ENCODE results near the gene RASD2.
A peak's percentile ranks its signal among the peaks of the same experiment; 100 is the strongest.

The RASD2 gene

DNA sequence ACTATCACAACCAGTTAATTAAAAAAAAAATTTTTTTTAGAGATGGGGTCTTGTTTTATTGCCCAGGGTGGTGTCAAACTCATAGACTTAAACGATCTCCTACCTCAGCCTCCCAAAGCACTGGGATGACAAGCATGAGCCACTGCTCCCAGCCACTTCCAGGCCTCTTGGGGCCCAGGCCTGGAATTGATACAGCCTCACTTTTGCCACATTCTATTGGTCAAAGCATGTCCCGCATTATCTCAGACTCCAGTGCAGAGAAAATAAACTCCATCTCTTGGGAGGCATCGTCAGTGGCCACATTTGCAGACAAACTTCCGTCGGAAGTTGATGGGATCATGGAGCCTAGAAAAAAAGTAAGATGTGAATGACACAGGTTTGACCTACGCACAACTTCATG lies 9.4 kb upstream of the RASD2 start:
- no peaks in the 10 kb centered on the region for H3K36me3 ChIP-seq (ENCODE audit: control insufficient read depth in 1 of 2, insufficient read depth in 2 of 2, low read depth in 1 of 2, low read length in 2 of 2)
- no peak overlapping the region for H3K14ac ChIP-seq (ENCODE audit: low read length in 2 of 2)
- 89% methylated on average over 6 of the region's 6 CpGs for WGBS
- no peak overlapping the region for H2BK120ac ChIP-seq (ENCODE audit: low read depth, low read length)
- no peak overlapping the region for H3K23ac ChIP-seq (ENCODE audit: low read length in 2 of 2)
- peaks cover 10 to 31% of the 10 kb centered on the region in 2 experiments for H3K27me3 ChIP-seq (ENCODE audit: control insufficient read depth in 1 of 2, insufficient read depth in 1 of 2, low read length in 2 of 2)
- no peak overlapping the region for H2AFZ ChIP-seq (ENCODE audit: low read depth, low read length)
- no peak overlapping the region for H3K9ac ChIP-seq (ENCODE audit: low read length)
- no peaks in the 10 kb centered on the region for H3K4me1 ChIP-seq (ENCODE audit: control insufficient read depth, insufficient read depth, low read depth, low read length)
- no peak overlapping the region for H4K91ac ChIP-seq (ENCODE audit: low read length)
- no peak overlapping the region for H3K27ac ChIP-seq (ENCODE audit: low read length, poor library complexity, severe bottlenecking)
- H2AK5ac ChIP-seq (ENCODE audit: low read length, severe bottlenecking), result no peak overlapping the region
- H3K79me1 ChIP-seq (replicated peaks; ENCODE audit: low read length, poor library complexity, severe bottlenecking), result no peaks in the 10 kb centered on the region
- H3K9me3 ChIP-seq (ENCODE audit: control insufficient read depth, low read length), result peaks cover 4% of the 10 kb centered on the region
- H3K4ac ChIP-seq (ENCODE audit: low read depth in 1 of 2, low read length in 2 of 2), result no peak overlapping the region
- no peak overlapping the region for H2BK15ac ChIP-seq (ENCODE audit: low read depth, poor library complexity, severe bottlenecking)
- H2BK12ac ChIP-seq (ENCODE audit: low read length in 2 of 2), result no peak overlapping the region
- no peak overlapping the region for H2BK5ac ChIP-seq (ENCODE audit: low read depth, low read length, poor library complexity, severe bottlenecking)
- DNase-seq, result no peak
- H3K4me2 ChIP-seq (ENCODE audit: low read length, poor library complexity, severe bottlenecking), result no peak overlapping the region
- no peak overlapping the region for H3K18ac ChIP-seq (ENCODE audit: low read depth in 1 of 2, low read length in 2 of 2)
- no peak overlapping the region for H3K4me3 ChIP-seq (ENCODE audit: insufficient read depth in 1 of 2, low read depth in 1 of 2, low read length in 2 of 2)
- H4K8ac ChIP-seq (ENCODE audit: low read length), result no peak overlapping the region

DNA sequence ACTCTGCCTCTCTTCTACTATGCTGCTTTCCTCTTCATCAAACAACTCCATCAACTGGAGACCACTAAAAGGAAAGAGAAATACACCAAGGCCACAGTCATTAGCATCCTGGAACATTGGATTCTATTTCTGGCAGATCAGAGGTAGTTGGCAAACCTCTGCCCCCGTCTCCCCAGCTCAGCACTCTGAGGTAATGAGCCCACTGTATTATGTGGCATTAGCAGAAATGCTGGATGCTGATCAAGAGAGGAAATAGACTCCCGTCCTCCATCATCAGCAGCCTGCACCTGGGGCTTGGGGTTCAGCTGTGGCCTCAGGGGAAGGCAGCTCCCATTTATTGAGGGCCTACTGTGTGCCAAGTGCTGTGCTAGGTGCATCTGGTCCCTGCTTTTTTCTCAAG lies 9.0 kb upstream of the RASD2 start:
- Histone ChIP-seq H3K9ac (ENCODE audit: low read length) (no peak overlapping the region), H3K27ac (ENCODE audit: low read length, poor library complexity, severe bottlenecking) (no peak overlapping the region), H3K18ac (ENCODE audit: low read depth in 1 of 2, low read length in 2 of 2) (no peak overlapping the region), H4K8ac (ENCODE audit: low read length) (no peak overlapping the region), H3K4me3 (ENCODE audit: insufficient read depth in 1 of 2, low read depth in 1 of 2, low read length in 2 of 2) (no peak overlapping the region), H2BK120ac (ENCODE audit: low read depth, low read length) (no peak overlapping the region), H2BK15ac (ENCODE audit: low read depth, poor library complexity, severe bottlenecking) (no peak overlapping the region), H3K4me1 (ENCODE audit: control insufficient read depth, insufficient read depth, low read depth, low read length) (no peaks in the 10 kb centered on the region), H3K4ac (ENCODE audit: low read depth in 1 of 2, low read length in 2 of 2) (no peak overlapping the region), H3K23ac (ENCODE audit: low read length in 2 of 2) (no peak overlapping the region), H4K91ac (ENCODE audit: low read length) (no peak overlapping the region), H3K14ac (ENCODE audit: low read length in 2 of 2) (no peak overlapping the region), H2BK12ac (ENCODE audit: low read length in 2 of 2) (no peak overlapping the region), H3K79me1 (replicated peaks; ENCODE audit: low read length, poor library complexity, severe bottlenecking) (no peaks in the 10 kb centered on the region), H3K4me2 (ENCODE audit: low read length, poor library complexity, severe bottlenecking) (no peak overlapping the region), H3K9me3 (ENCODE audit: control insufficient read depth, low read length) (peaks cover 4% of the 10 kb centered on the region), H3K36me3 (ENCODE audit: control insufficient read depth in 1 of 2, insufficient read depth in 2 of 2, low read depth in 1 of 2, low read length in 2 of 2) (no peaks in the 10 kb centered on the region), H2BK5ac (ENCODE audit: low read depth, low read length, poor library complexity, severe bottlenecking) (no peak overlapping the region), H2AK5ac (ENCODE audit: low read length, severe bottlenecking) (no peak overlapping the region), H3K27me3 (ENCODE audit: control insufficient read depth in 1 of 2, insufficient read depth in 1 of 2, low read length in 2 of 2) (peaks cover 10 to 27% of the 10 kb centered on the region in 2 experiments), H2AFZ (ENCODE audit: low read depth, low read length) (no peak overlapping the region)
- WGBS, result 90% methylated on average over 2 of the region's 2 CpGs
- DNase-seq, result no peak

DNA sequence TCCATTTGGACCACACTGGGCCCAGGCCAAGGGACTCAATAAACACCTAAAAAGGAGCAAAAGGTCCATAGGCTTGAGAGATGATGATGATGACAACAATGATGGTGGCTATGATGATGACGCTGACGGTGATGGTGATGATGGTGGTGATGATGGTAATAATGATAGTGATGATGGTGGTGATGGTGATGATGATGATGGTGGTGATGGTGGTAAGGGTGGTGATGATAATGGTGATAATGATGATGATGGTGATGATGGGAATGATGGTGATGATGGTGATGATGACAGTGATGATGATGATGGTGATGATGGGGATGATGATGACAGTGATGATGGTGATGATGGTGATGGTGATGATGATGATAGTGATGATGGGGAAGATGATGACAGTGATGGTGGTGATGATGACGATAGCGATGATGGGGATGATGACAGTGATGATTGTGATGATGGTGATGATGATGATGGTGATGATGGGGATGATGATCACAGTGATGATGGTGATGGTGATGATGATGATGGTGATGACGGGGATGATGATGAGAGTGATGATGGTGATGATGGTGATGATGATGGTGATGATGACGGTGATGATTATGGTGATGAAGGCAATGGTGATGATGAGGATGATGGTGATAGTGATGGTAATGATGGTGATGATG lies 7.1 kb upstream of the RASD2 start:
- 95% methylated on average over 6 of the region's 6 CpGs for WGBS
- H2AK5ac ChIP-seq (ENCODE audit: low read length, severe bottlenecking), result no peak overlapping the region
- no peak overlapping the region for H2AFZ ChIP-seq (ENCODE audit: low read depth, low read length)
- H2BK120ac ChIP-seq (ENCODE audit: low read depth, low read length), result no peak overlapping the region
- no peak overlapping the region for H3K18ac ChIP-seq (ENCODE audit: low read depth in 1 of 2, low read length in 2 of 2)
- no peak overlapping the region for H3K4ac ChIP-seq (ENCODE audit: low read depth in 1 of 2, low read length in 2 of 2)
- H3K23ac ChIP-seq (ENCODE audit: low read length in 2 of 2), result no peak overlapping the region
- H3K9me3 ChIP-seq (ENCODE audit: control insufficient read depth, low read length), result peaks cover 4% of the 10 kb centered on the region
- no peak overlapping the region for H3K14ac ChIP-seq (ENCODE audit: low read length in 2 of 2)
- no peaks in the 10 kb centered on the region for H3K36me3 ChIP-seq (ENCODE audit: control insufficient read depth in 1 of 2, insufficient read depth in 2 of 2, low read depth in 1 of 2, low read length in 2 of 2)
- H3K9ac ChIP-seq (ENCODE audit: low read length), result no peak overlapping the region
- H3K27ac ChIP-seq (ENCODE audit: low read length, poor library complexity, severe bottlenecking), result no peak overlapping the region
- H4K91ac ChIP-seq (ENCODE audit: low read length), result peak overlapping the region; percentile 18
- peaks cover 10 to 28% of the 10 kb centered on the region in 2 experiments for H3K27me3 ChIP-seq (ENCODE audit: control insufficient read depth in 1 of 2, insufficient read depth in 1 of 2, low read length in 2 of 2)
- no peak overlapping the region for H2BK15ac ChIP-seq (ENCODE audit: low read depth, poor library complexity, severe bottlenecking)
- H3K4me2 ChIP-seq (ENCODE audit: low read length, poor library complexity, severe bottlenecking), result no peak overlapping the region
- no peak overlapping the region for H2BK5ac ChIP-seq (ENCODE audit: low read depth, low read length, poor library complexity, severe bottlenecking)
- H3K4me3 ChIP-seq (ENCODE audit: insufficient read depth in 1 of 2, low read depth in 1 of 2, low read length in 2 of 2), result no peak overlapping the region
- no peaks in the 10 kb centered on the region for H3K4me1 ChIP-seq (ENCODE audit: control insufficient read depth, insufficient read depth, low read depth, low read length)
- H2BK12ac ChIP-seq (ENCODE audit: low read length in 2 of 2), result no peak overlapping the region
- H3K79me1 ChIP-seq (replicated peaks; ENCODE audit: low read length, poor library complexity, severe bottlenecking), result no peaks in the 10 kb centered on the region
- DNase-seq, result no peak
- no peak overlapping the region for H4K8ac ChIP-seq (ENCODE audit: low read length)

DNA sequence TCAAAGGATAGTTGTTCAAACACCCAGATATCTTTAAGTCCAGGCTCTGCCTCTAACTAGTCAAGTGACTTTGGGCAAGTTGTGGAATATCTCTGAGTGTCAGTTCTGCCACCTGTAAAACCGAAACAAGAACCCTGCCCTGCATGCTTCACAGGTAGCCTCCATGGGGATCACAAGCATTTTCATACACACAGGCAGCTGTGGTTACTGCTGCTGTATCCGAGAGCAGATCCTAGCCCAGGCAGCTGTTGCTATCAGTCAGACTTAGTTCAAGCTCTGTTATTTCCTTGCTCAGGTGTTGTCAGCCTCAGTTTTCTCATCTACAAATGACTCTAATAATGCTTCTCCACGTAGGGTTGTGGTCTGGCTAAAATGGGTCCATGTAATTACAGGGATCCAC lies 6.5 kb upstream of the RASD2 start:
- H3K36me3 ChIP-seq (ENCODE audit: control insufficient read depth in 1 of 2, insufficient read depth in 2 of 2, low read depth in 1 of 2, low read length in 2 of 2), result no peaks in the 10 kb centered on the region
- H3K14ac ChIP-seq (ENCODE audit: low read length in 2 of 2), result no peak overlapping the region
- H2BK15ac ChIP-seq (ENCODE audit: low read depth, poor library complexity, severe bottlenecking), result no peak overlapping the region
- no peak overlapping the region for H3K9ac ChIP-seq (ENCODE audit: low read length)
- H3K79me1 ChIP-seq (replicated peaks; ENCODE audit: low read length, poor library complexity, severe bottlenecking), result no peaks in the 10 kb centered on the region
- no peak overlapping the region for H3K4me3 ChIP-seq (ENCODE audit: insufficient read depth in 1 of 2, low read depth in 1 of 2, low read length in 2 of 2)
- H3K27me3 ChIP-seq (ENCODE audit: control insufficient read depth in 1 of 2, insufficient read depth in 1 of 2, low read length in 2 of 2), result peaks cover 10 to 34% of the 10 kb centered on the region in 2 experiments
- H3K4me2 ChIP-seq (ENCODE audit: low read length, poor library complexity, severe bottlenecking), result no peak overlapping the region
- no peak overlapping the region for H2BK12ac ChIP-seq (ENCODE audit: low read length in 2 of 2)
- no peak overlapping the region for H3K18ac ChIP-seq (ENCODE audit: low read depth in 1 of 2, low read length in 2 of 2)
- peaks cover 1% of the 10 kb centered on the region for H3K9me3 ChIP-seq (ENCODE audit: control insufficient read depth, low read length)
- no peak overlapping the region for H3K4ac ChIP-seq (ENCODE audit: low read depth in 1 of 2, low read length in 2 of 2)
- no peak overlapping the region for H2BK5ac ChIP-seq (ENCODE audit: low read depth, low read length, poor library complexity, severe bottlenecking)
- no peak overlapping the region for H3K23ac ChIP-seq (ENCODE audit: low read length in 2 of 2)
- no peaks in the 10 kb centered on the region for H3K4me1 ChIP-seq (ENCODE audit: control insufficient read depth, insufficient read depth, low read depth, low read length)
- no peak overlapping the region for H4K91ac ChIP-seq (ENCODE audit: low read length)
- no peak for DNase-seq
- H3K27ac ChIP-seq (ENCODE audit: low read length, poor library complexity, severe bottlenecking), result no peak overlapping the region
- no peak overlapping the region for H2AFZ ChIP-seq (ENCODE audit: low read depth, low read length)
- no peak overlapping the region for H4K8ac ChIP-seq (ENCODE audit: low read length)
- 79% methylated on average over 3 of the region's 3 CpGs for WGBS
- no peak overlapping the region for H2AK5ac ChIP-seq (ENCODE audit: low read length, severe bottlenecking)
- no peak overlapping the region for H2BK120ac ChIP-seq (ENCODE audit: low read depth, low read length)
